Panc1 (cell line): ENCODE measurements around the gene IFNG.

Experiments used
- CTCF ChIP-seq: fragments of 450-650 bp; IDR thresholded peaks from 2 replicates; pipeline ENCODE4 v1.5.1; 2017; ENCODE audit warnings: mild to moderate bottlenecking
- POLR2AphosphoS5 ChIP-seq: IDR thresholded peaks from 2 replicates; pipeline ENCODE4 v1.6.1; 2012; ENCODE audit warnings: mild to moderate bottlenecking, low read depth, low read length, moderate library complexity
- TF ChIP-seq, protein P1 (sequence below), 2 experiments: IDR thresholded peaks; 2 replicates each; pipeline ENCODE4 v1.6.1; 2011 to 2012; ENCODE audit warnings: low read depth in 2 of 2, control low read depth in 1 of 2, low read length in 1 of 2, mild to moderate bottlenecking in 1 of 2, moderate library complexity in 1 of 2; ENCODE audit not compliant: insufficient read depth in 1 of 2

GRCh38 chr12:68203460-68203875, 43.9 kb upstream of the IFNG start:
- TF ChIP-seq CTCF (no peak), POLR2AphosphoS5 (no peak)
- TF ChIP-seq, protein P1, sequence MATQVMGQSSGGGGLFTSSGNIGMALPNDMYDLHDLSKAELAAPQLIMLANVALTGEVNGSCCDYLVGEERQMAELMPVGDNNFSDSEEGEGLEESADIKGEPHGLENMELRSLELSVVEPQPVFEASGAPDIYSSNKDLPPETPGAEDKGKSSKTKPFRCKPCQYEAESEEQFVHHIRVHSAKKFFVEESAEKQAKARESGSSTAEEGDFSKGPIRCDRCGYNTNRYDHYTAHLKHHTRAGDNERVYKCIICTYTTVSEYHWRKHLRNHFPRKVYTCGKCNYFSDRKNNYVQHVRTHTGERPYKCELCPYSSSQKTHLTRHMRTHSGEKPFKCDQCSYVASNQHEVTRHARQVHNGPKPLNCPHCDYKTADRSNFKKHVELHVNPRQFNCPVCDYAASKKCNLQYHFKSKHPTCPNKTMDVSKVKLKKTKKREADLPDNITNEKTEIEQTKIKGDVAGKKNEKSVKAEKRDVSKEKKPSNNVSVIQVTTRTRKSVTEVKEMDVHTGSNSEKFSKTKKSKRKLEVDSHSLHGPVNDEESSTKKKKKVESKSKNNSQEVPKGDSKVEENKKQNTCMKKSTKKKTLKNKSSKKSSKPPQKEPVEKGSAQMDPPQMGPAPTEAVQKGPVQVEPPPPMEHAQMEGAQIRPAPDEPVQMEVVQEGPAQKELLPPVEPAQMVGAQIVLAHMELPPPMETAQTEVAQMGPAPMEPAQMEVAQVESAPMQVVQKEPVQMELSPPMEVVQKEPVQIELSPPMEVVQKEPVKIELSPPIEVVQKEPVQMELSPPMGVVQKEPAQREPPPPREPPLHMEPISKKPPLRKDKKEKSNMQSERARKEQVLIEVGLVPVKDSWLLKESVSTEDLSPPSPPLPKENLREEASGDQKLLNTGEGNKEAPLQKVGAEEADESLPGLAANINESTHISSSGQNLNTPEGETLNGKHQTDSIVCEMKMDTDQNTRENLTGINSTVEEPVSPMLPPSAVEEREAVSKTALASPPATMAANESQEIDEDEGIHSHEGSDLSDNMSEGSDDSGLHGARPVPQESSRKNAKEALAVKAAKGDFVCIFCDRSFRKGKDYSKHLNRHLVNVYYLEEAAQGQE (IDR thresholded peaks at IDR 0.05; ENCODE audit: insufficient read depth in 1 of 2, low read depth in 2 of 2, low read length in 1 of 2), result no peak
